ENCODE data around the gene COL6A1.

The COL6A1 gene

GRCh38 chr21:46022551-46023525 is 41.3 kb downstream of the COL6A1 start:
- Histone ChIP-seq H2BK120ac (ENCODE audit: insufficient read depth, low read length, poor library complexity) (no peak overlapping the region), H4K91ac (ENCODE audit: low read depth, low read length) (no peak overlapping the region), H2BK5ac (ENCODE audit: low read depth, low read length, poor library complexity) (no peak overlapping the region), H3K9ac (ENCODE audit: low read length) (no peak overlapping the region), H3K4me3 (ENCODE audit: low read depth, low read length) (no peak overlapping the region), H3K9me3 (ENCODE audit: insufficient read depth, low read depth, low read length) (peaks cover 3% of the 10 kb centered on the region), H3K27me3 (ENCODE audit: insufficient read depth, low read length) (no peaks in the 10 kb centered on the region), H3K23ac (ENCODE audit: low read length) (no peak overlapping the region), H2AFZ (ENCODE audit: insufficient read depth, low read length, poor library complexity) (no peak overlapping the region), H3K27ac (ENCODE audit: low read depth, low read length) (no peak overlapping the region), H4K8ac (ENCODE audit: low read depth, low read length) (no peak overlapping the region), H3K14ac (ENCODE audit: low read length) (no peak overlapping the region), H3K4me1 (ENCODE audit: control insufficient read depth in 1 of 2, insufficient read depth in 2 of 2, low read length in 2 of 2) (peaks cover 4 to 14% of the 10 kb centered on the region in 2 experiments), H3K4ac (ENCODE audit: low read depth, low read length) (no peak overlapping the region), H3K79me1 (ENCODE audit: low read length) (peaks cover 2% of the 10 kb centered on the region), H3K36me3 (ENCODE audit: control insufficient read depth in 1 of 2, insufficient read depth in 2 of 2, low read length in 2 of 2) (no peaks in the 10 kb centered on the region), H3K4me2 (ENCODE audit: low read length) (no peak overlapping the region), H2AK5ac (ENCODE audit: low read length) (peak overlapping the region; percentile 89), H2BK12ac (ENCODE audit: low read length) (no peak overlapping the region), H3K18ac (ENCODE audit: low read length) (no peak overlapping the region), H3K79me2 (ENCODE audit: control insufficient read depth, insufficient read depth, low read length, poor library complexity) (peaks cover 1% of the 10 kb centered on the region), H4K12ac (ENCODE audit: low read depth, low read length) (no peak overlapping the region)
- whole genome bisulfite sequencing (ENCODE audit: extremely low coverage, insufficient coverage, insufficient read length), result no CpG with 5 or more reads among the region's 36 CpGs
- peak in 1 of 2 donors; percentile 26 for DNase-seq

GRCh38 chr21:46023555-46023954 is 42.0 kb downstream of the COL6A1 start:
- DNase-seq, result no peak
- Histone ChIP-seq H2BK120ac (ENCODE audit: insufficient read depth, low read length, poor library complexity) (no peak overlapping the region), H2AK5ac (ENCODE audit: low read length) (no peak overlapping the region), H3K4me1 (ENCODE audit: control insufficient read depth in 1 of 2, insufficient read depth in 2 of 2, low read length in 2 of 2) (peaks cover 4 to 14% of the 10 kb centered on the region in 2 experiments), H3K4ac (ENCODE audit: low read depth, low read length) (no peak overlapping the region), H3K9ac (ENCODE audit: low read length) (no peak overlapping the region), H4K12ac (ENCODE audit: low read depth, low read length) (no peak overlapping the region), H3K27me3 (ENCODE audit: insufficient read depth, low read length) (no peaks in the 10 kb centered on the region), H3K9me3 (ENCODE audit: insufficient read depth, low read depth, low read length) (peaks cover 3% of the 10 kb centered on the region), H4K91ac (ENCODE audit: low read depth, low read length) (no peak overlapping the region), H3K23ac (ENCODE audit: low read length) (no peak overlapping the region), H2BK5ac (ENCODE audit: low read depth, low read length, poor library complexity) (no peak overlapping the region), H2BK12ac (ENCODE audit: low read length) (no peak overlapping the region), H3K4me2 (ENCODE audit: low read length) (no peak overlapping the region), H3K79me2 (ENCODE audit: control insufficient read depth, insufficient read depth, low read length, poor library complexity) (peaks cover 1% of the 10 kb centered on the region), H3K4me3 (ENCODE audit: low read depth, low read length) (no peak overlapping the region), H3K79me1 (ENCODE audit: low read length) (peaks cover 2% of the 10 kb centered on the region), H4K8ac (ENCODE audit: low read depth, low read length) (no peak overlapping the region), H3K18ac (ENCODE audit: low read length) (no peak overlapping the region), H3K14ac (ENCODE audit: low read length) (no peak overlapping the region), H3K27ac (ENCODE audit: low read depth, low read length) (no peak overlapping the region), H2AFZ (ENCODE audit: insufficient read depth, low read length, poor library complexity) (no peak overlapping the region), H3K36me3 (ENCODE audit: control insufficient read depth in 1 of 2, insufficient read depth in 2 of 2, low read length in 2 of 2) (no peaks in the 10 kb centered on the region)
- no CpG with 5 or more reads among the region's 8 CpGs for WGBS (ENCODE audit: extremely low coverage, insufficient coverage, insufficient read length)

GRCh38 chr21:46024141-46024540 is 42.6 kb downstream of the COL6A1 start:
- Histone ChIP-seq H3K27ac (ENCODE audit: low read depth, low read length) (no peak overlapping the region), H3K14ac (ENCODE audit: low read length) (no peak overlapping the region), H2AFZ (ENCODE audit: insufficient read depth, low read length, poor library complexity) (no peak overlapping the region), H3K79me1 (ENCODE audit: low read length) (peaks cover 2% of the 10 kb centered on the region), H4K8ac (ENCODE audit: low read depth, low read length) (no peak overlapping the region), H2BK120ac (ENCODE audit: insufficient read depth, low read length, poor library complexity) (no peak overlapping the region), H2AK5ac (ENCODE audit: low read length) (no peak overlapping the region), H3K36me3 (ENCODE audit: control insufficient read depth in 1 of 2, insufficient read depth in 2 of 2, low read length in 2 of 2) (no peaks in the 10 kb centered on the region), H3K4me3 (ENCODE audit: low read depth, low read length) (no peak overlapping the region), H2BK5ac (ENCODE audit: low read depth, low read length, poor library complexity) (no peak overlapping the region), H4K91ac (ENCODE audit: low read depth, low read length) (no peak overlapping the region), H3K9me3 (ENCODE audit: insufficient read depth, low read depth, low read length) (peaks cover 3% of the 10 kb centered on the region), H3K4ac (ENCODE audit: low read depth, low read length) (no peak overlapping the region), H3K18ac (ENCODE audit: low read length) (no peak overlapping the region), H3K23ac (ENCODE audit: low read length) (no peak overlapping the region), H3K79me2 (ENCODE audit: control insufficient read depth, insufficient read depth, low read length, poor library complexity) (peaks cover 1% of the 10 kb centered on the region), H4K12ac (ENCODE audit: low read depth, low read length) (no peak overlapping the region), H3K27me3 (ENCODE audit: insufficient read depth, low read length) (no peaks in the 10 kb centered on the region), H2BK12ac (ENCODE audit: low read length) (no peak overlapping the region), H3K4me1 (ENCODE audit: control insufficient read depth in 1 of 2, insufficient read depth in 2 of 2, low read length in 2 of 2) (peaks cover 4 to 14% of the 10 kb centered on the region in 2 experiments), H3K4me2 (ENCODE audit: low read length) (no peak overlapping the region), H3K9ac (ENCODE audit: low read length) (no peak overlapping the region)
- no peak for DNase-seq
- WGBS (ENCODE audit: extremely low coverage, insufficient coverage, insufficient read length), result no CpG with 5 or more reads among the region's 3 CpGs

DNA sequence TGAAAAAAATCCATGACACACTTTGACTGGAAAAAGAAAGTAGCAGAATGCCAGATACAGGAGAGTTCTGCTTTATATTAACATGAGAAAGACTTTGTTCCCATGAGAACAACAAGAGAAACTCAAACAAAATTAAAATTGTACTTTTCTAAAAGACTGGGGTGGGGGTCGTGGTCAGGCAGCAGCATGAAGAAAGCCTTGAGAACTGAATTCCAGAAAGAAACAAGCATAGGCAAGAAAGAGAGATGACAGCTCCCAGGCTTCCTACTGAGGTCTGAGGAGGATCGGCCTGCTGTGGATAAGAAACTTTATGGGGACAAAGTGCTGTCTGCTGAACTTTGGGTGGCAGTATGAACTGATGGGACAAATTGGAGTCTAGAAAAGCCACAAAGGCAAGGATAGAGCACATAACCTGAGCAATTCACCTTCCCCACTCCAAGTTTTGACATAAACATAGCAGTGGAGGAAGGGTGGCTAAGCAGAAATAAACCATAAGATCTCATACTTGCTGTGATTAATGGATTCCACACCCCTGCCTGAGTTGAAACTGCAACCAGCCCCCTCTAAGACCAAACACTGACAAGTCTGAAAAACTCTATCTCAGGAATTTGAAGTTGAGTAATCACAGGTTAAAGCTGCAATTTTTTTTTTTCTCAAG is 43.7 kb downstream of the COL6A1 start:
- Histone ChIP-seq H3K9ac (ENCODE audit: low read length) (no peak overlapping the region), H3K79me2 (ENCODE audit: control insufficient read depth, insufficient read depth, low read length, poor library complexity) (peaks cover 1% of the 10 kb centered on the region), H2BK12ac (ENCODE audit: low read length) (no peak overlapping the region), H4K8ac (ENCODE audit: low read depth, low read length) (no peak overlapping the region), H3K14ac (ENCODE audit: low read length) (no peak overlapping the region), H3K36me3 (ENCODE audit: control insufficient read depth in 1 of 2, insufficient read depth in 2 of 2, low read length in 2 of 2) (no peaks in the 10 kb centered on the region), H3K79me1 (ENCODE audit: low read length) (peaks cover 2% of the 10 kb centered on the region), H2BK120ac (ENCODE audit: insufficient read depth, low read length, poor library complexity) (no peak overlapping the region), H2AFZ (ENCODE audit: insufficient read depth, low read length, poor library complexity) (no peak overlapping the region), H2BK5ac (ENCODE audit: low read depth, low read length, poor library complexity) (no peak overlapping the region), H3K27me3 (ENCODE audit: insufficient read depth, low read length) (no peaks in the 10 kb centered on the region), H2AK5ac (ENCODE audit: low read length) (no peak overlapping the region), H3K4me2 (ENCODE audit: low read length) (peak overlapping the region; percentile 33), H3K9me3 (ENCODE audit: insufficient read depth, low read depth, low read length) (peaks cover 3% of the 10 kb centered on the region), H3K27ac (ENCODE audit: low read depth, low read length) (no peak overlapping the region), H3K4ac (ENCODE audit: low read depth, low read length) (no peak overlapping the region), H3K23ac (ENCODE audit: low read length) (no peak overlapping the region), H3K4me1 (ENCODE audit: control insufficient read depth in 1 of 2, insufficient read depth in 2 of 2, low read length in 2 of 2) (peaks cover 4 to 14% of the 10 kb centered on the region in 2 experiments), H4K12ac (ENCODE audit: low read depth, low read length) (no peak overlapping the region), H3K4me3 (ENCODE audit: low read depth, low read length) (no peak overlapping the region), H4K91ac (ENCODE audit: low read depth, low read length) (no peak overlapping the region), H3K18ac (ENCODE audit: low read length) (no peak overlapping the region)
- no CpG with 5 or more reads among the region's 2 CpGs for WGBS (ENCODE audit: extremely low coverage, insufficient coverage, insufficient read length)
- DNase-seq, result no peak

Measured in trophoblast cell (in vitro differentiated cells and primary cell).